Hematopoietic multipotent progenitor cell treated with erythropoietin and hydrocortisone succinate and interleukin-3 and kit ligand, for 15 days (in vitro differentiated cells): ENCODE results near the gene ANO4.
"Not testable (repeated sequence)": the region's sequence is repeated elsewhere in the genome, so short reads cannot be mapped to it uniquely, and the experiment has no call there.

ENCODE experiments used
- DNase-seq: peaks from one replicate; pipeline ENCODE4 v3.0.0-alpha.2; 2015; ENCODE audit warnings: low spot score

Gene ANO4

GRCh38 chr12:101044512-101045059, 250.0 kb downstream of the ANO4 start:
- no peak for DNase-seq

DNA sequence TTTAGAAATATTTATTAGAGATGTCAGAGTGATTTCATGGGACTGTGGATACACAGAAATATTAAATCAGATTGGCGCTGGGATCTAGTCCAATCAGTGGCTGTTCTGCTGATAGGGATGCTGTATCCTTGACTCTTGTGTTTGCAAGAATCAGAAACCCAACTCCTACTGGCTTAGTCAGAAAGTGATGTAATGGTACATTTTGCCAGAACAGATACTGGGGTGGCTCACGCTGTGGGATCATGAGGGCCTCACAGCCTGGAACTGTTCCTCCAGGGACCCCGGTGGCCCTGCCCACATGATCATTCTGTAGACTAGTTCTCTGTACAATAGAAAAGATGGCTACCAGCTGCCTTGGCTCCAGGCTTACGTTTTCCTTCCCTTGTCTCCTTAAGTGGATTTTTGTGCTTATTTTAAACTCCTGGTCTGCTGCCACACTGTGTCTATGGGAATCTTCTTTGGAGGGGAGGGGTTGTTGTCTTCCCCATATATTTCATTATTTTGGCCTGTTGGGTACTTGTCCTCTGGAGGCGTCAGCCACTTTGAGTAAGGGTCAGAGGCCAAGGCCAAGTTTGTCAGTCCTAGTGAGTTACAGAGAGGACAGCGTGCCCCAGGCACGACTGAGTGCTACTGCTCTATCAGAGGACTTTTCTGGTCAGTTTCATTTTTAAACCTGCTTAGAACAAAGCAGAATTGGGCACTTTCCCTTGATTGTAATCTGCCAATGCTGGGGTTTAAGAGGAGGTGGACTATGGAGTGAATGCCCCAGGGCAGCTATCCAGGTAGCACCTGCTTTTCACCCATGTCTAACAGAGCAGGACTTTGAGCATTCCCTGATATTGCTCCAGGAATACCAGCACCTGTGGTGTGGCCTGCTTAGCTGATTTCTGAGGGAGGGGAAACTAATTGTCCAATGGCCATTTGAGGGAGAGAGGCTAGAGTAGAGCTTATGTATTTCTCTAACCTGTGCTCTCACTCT, 251.2 kb downstream of the ANO4 start:
- no peak for DNase-seq

GRCh38 chr12:101047652-101048051, 253.1 kb downstream of the ANO4 start:
- no peak for DNase-seq

- DNase-seq, result no peak
These were observed 256.1 kb downstream of the ANO4 start for GRCh38 chr12:101050631-101051030.

- DNase-seq, result no peak
These were observed 256.6 kb downstream of the ANO4 start for GRCh38 chr12:101051151-101051550.

- no peak for DNase-seq
These were observed 257.4 kb downstream of the ANO4 start for GRCh38 chr12:101051901-101052550.

- DNase-seq, result no peak
These were observed 258.6 kb downstream of the ANO4 start for GRCh38 chr12:101053203-101053602.

- no peak for DNase-seq
These were observed 261.4 kb downstream of the ANO4 start for GRCh38 chr12:101055940-101056339.

GRCh38 chr12:101062508-101062907, 267.9 kb downstream of the ANO4 start:
- not testable (repeated sequence) for DNase-seq

DNA sequence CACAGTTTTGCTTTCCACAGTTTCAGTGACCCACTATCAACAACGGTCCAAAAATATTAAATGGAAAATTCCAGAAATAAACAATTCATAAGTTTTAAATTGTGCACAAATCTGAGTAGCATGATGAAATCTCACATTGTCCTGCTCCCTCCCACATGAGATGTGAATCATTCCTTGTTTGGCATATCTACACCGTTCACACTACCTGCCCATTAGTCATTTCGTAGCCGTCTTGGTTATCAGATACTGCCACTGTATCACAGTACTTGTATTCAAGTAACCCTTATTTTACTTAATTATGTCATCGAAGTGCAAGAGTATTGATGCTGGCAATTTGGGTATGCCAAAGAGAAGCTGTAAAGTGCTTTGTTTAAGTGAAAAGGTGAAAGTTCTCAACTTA, 270.1 kb downstream of the ANO4 start:
- no peak for DNase-seq

DNA sequence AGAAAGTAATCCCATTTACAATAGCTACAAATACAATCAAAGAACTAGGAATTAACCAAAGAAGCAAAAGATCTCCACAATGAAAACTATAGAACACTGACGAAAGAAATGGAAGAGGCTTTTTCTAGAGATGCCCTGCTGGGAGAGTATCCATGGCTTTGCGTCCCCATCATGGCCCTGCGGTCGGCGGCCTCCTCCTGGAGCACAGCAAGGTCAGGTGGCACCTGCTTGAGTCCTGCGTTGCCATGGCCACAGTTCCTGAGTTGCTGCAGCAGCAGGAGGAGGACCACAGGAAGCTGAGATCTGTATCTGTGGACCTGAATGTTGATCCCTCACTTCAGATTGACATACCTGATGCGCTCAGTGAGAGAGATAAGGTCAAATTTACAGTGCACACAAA, 271.9 kb downstream of the ANO4 start:
- DNase-seq, result no peak

GRCh38 chr12:101068402-101068801, 273.8 kb downstream of the ANO4 start:
- no peak for DNase-seq

- no peak for DNase-seq
These were observed 274.3 kb downstream of the ANO4 start for GRCh38 chr12:101068836-101069235.

DNA sequence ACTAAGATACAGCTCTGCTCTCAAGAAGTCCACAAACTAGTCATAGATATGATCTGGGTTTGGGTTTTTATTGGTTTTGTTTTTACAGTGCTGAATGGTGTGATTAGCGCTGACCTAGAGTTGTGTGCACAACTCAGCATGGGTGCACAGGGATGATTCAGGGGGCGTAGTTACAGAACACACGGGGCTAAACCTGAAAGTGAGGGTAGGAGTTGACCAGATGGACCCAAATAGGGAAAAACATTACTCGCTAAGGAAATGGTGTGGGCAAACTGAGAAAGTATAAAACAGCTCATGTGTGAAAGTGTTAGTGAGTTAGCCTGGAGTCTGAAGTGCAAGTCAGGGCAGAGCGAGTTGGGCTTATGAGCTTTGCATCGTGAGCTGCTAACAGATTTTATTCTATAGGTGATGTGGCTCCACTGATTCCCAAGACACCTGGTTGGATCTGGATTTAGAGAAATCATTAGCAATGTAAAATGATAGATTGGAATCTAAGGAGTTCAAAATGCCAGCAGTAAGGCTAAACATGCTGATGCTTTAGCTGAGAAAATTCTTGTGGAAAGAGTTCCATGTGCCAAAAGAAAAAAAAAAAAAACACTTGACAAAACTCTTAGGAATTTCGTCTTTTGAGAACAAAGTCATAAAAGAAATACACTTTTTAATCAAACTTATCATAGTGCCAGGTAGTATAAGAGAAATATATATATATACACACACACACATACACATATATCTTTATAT, 280.5 kb downstream of the ANO4 start:
- DNase-seq, result no peak

DNA sequence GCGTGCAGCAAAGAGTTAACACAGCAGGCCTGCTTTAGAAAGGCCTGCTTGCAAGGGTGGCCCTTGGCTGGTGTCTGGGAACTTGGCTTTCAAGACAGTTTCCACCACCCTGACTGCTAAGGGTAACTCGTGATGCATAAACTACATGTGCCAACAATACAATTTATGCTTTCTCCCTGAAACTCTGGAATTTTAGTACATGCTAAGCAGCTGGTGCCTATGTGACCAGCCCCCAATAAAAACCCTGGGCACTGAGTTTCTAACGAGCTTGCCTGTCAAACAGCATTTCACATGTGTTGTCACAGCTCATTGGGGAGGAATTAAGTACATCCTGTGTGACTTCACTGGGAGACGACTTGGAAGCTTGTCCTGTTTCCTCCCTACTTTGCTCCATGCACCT, 282.3 kb downstream of the ANO4 start:
- no peak for DNase-seq

DNA sequence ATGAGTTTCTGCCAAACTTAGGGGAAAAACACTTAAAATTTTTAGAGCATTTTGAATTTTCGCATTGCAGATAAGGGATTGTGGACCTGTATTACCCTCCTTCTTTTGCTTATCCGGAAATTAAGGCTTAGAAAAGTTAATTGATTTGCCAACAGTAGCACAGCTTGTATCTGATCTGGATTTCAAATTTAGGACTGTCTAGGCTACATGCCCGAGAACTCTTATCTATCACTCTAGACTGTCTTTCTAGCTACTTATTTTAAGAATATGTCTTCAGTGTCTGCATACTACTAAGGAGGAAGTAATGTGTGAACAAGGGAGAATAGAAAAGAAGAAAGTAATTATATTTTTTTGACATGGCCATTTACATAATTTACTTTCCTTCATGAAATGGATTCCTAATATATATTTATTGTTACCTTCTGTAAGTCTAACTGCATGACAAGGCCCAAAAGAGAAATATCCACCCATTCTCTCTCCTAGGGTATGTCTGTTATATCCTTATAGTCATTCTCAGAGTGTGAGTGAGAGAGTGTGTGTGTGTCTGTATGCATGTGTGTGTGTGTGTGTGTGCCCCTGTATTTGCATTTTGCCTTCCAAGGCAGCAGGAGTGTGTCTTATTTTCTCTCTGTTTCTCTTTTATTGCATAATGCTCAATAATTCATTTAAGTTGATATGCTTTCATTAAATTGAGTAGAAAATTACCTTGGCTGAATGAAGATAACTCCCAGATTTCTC, 283.4 kb downstream of the ANO4 start:
- no peak for DNase-seq

GRCh38 chr12:101078536-101079285, 284.1 kb downstream of the ANO4 start:
- no peak for DNase-seq

DNA sequence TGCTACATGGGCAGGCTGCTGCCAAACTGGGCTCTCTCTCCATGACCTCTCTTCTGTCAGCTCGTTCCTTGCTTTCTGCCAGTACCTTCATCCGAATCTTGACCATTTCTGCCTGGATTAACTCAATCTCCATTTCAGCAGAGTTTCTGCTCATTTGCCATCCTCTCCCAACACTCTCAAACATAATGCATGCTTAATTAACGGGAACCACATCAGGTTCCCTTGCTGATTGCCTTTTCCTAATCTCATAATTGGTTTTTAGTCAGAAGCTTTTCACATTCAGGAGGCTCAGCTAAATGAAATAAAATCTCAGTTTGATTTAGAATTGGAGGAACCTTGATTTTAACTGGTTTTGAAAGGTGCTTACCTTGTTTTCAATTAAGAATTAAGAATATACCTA, 288.1 kb downstream of the ANO4 start:
- no peak for DNase-seq

GRCh38 chr12:101086490-101087135, 292.0 kb downstream of the ANO4 start:
- no peak for DNase-seq

GRCh38 chr12:101087920-101088319, 293.3 kb downstream of the ANO4 start:
- no peak for DNase-seq
